CD4-positive, alpha-beta T cell (primary cell): ENCODE measurements around the gene TPK1. TPM values are rescaled to one million over a fixed set of nuclear protein-coding genes. Genes with fewer than 3 reads are reported as not detected.

Source experiments
- ATAC-seq: fragments of 200-7000 bp; cut with Tn5 transposase; one replicate; pipeline ENCODE4 v1.10.0; 2022; ENCODE audit warnings: mild to moderate bottlenecking; ENCODE audit not compliant: poor library complexity
- CTCF ChIA-PET: fragments of 350-600 bp; sonication (Branson Sonifier 250); formaldehyde crosslinking; loops from one replicate; lab custom pipeline; 2021; ENCODE audit warnings: antibody characterized with exemption, inconsistent platforms; lab: Charles Lee
- POLR2A ChIA-PET: fragments of 350-600 bp; sonication (Branson Sonifier 250); formaldehyde crosslinking; loops from one replicate; lab custom pipeline; 2021; ENCODE audit warnings: antibody characterized with exemption, inconsistent platforms; lab: Charles Lee
- DNase-seq, 14 experiments: peaks; one replicate each; pipeline ENCODE4 v3.0.0-alpha.2; 2013 to 2020; ENCODE audit warnings: mixed read lengths in 2 of 14
- H3K27ac ChIP-seq, 2 donors: one replicate each; pipeline versions ENCODE4 v1.5.1 to v1.7.0; 2013; ENCODE audit warnings: low read length in 2 of 2, low read depth in 1 of 2, mild to moderate bottlenecking in 1 of 2
- H3K27me3 ChIP-seq, 2 experiments: 1 replicate in 1 of 2; 2 replicates in 1 of 2; pipeline versions ENCODE4 v1.6.1 to v1.7.0; 2013; ENCODE audit warnings: low read length in 2 of 2, control low read depth in 1 of 2, mild to moderate bottlenecking in 1 of 2, moderate library complexity in 1 of 2; ENCODE audit not compliant: insufficient read depth in 2 of 2, control insufficient read depth in 1 of 2
- H3K36me3 ChIP-seq: one replicate; pipeline ENCODE4 v1.6.1; 2013; ENCODE audit warnings: low read length, control low read depth; ENCODE audit not compliant: insufficient read depth
- H3K4me1 ChIP-seq: one replicate; pipeline ENCODE4 v1.6.1; 2013; ENCODE audit warnings: low read length, control low read depth; ENCODE audit not compliant: insufficient read depth
- H3K4me3 ChIP-seq: one replicate; pipeline ENCODE4 v1.5.1; 2013; ENCODE audit warnings: mild to moderate bottlenecking, low read length, moderate library complexity
- H3K9me3 ChIP-seq, 2 experiments: 1 replicate in 1 of 2; 2 replicates in 1 of 2; pipeline versions ENCODE4 v1.6.1 to v1.7.0; 2013; ENCODE audit warnings: low read length in 2 of 2, mild to moderate bottlenecking in 2 of 2, control low read depth in 1 of 2, moderate library complexity in 1 of 2; ENCODE audit not compliant: control insufficient read depth in 1 of 2, insufficient read depth in 1 of 2
- H3K27ac Mint-ChIP-seq: one replicate; pipeline ENCODE4 v1.8.0; 2020; ENCODE audit warnings: mixed read lengths
- H3K27me3 Mint-ChIP-seq: one replicate; pipeline ENCODE4 v1.8.0; 2021; ENCODE audit warnings: mixed read lengths
- H3K36me3 Mint-ChIP-seq: one replicate; pipeline ENCODE4 v1.8.0; 2021; ENCODE audit warnings: low read depth, mixed read lengths
- H3K4me1 Mint-ChIP-seq: one replicate; pipeline ENCODE4 v1.8.0; 2021; ENCODE audit warnings: low read depth, mixed read lengths
- H3K4me3 Mint-ChIP-seq: one replicate; pipeline ENCODE4 v1.8.0; 2020; ENCODE audit warnings: mild to moderate bottlenecking, mixed read lengths
- H3K9me3 Mint-ChIP-seq: one replicate; pipeline ENCODE4 v1.8.0; 2020; ENCODE audit warnings: mixed read lengths
- CTCF ChIP-seq: fragments of 200-600 bp; IDR thresholded peaks from one replicate; pipeline ENCODE4 v1.8.0; 2022; ENCODE audit warnings: antibody characterized with exemption, mild to moderate bottlenecking
- intact Hi-C, 2 experiments: fragments of 100-400 bp; cut with DNase I in 1 of 2; cut with micrococcal nuclease in 1 of 2; formaldehyde crosslinking; loops; one replicate each; pipeline versions ENCODE4 v1.15.1 to v1.9.0; 2023 to 2025; cut with DNase I, micrococcal nuclease
- total RNA-seq, 174 experiments: library from RNA in 2 of 174; stranded (reverse) in 2 of 174; gene quantifications; one replicate each; pipeline ENCODE4 v1.2.3 and lab custom pipeline; 2021 to 2026

Gene TPK1
- total RNA-seq, 2 experiments from 2014 or later = 17.1 to 17.8 TPM

- Histone ChIP-seq H3K27ac (no peak overlapping the region), H3K9me3 (peaks cover 0 to 5% of the 10 kb centered on the region in 2 experiments), H3K4me1 (no peaks in the 10 kb centered on the region), H3K36me3 (peaks cover 4% of the 10 kb centered on the region), H3K4me3 (no peak overlapping the region), H3K27me3 (no peaks in the 10 kb centered on the region)
- no peak overlapping the region for H3K27ac Mint-ChIP-seq
- DNase-seq (no peak), ATAC-seq (no peak)
- no peaks in the 10 kb centered on the region for H3K4me1 Mint-ChIP-seq
- no peaks in the 10 kb centered on the region for H3K27me3 Mint-ChIP-seq
- ChIA-PET CTCF (no interaction called here), POLR2A (no interaction called here)
- no peaks in the 10 kb centered on the region for H3K9me3 Mint-ChIP-seq
- intact Hi-C loops = no loop called here
- no peak overlapping the region for H3K4me3 Mint-ChIP-seq
- TF ChIP-seq CTCF = no peak
- peaks cover 52% of the 10 kb centered on the region for H3K36me3 Mint-ChIP-seq
Observed at GRCh38 chr7:144587701-144588100, 248.2 kb downstream of the TPK1 start.

- CTCF ChIA-PET = no interaction called here
- no peaks in the 10 kb centered on the region for H3K36me3 ChIP-seq
- TF ChIP-seq CTCF = no peak
- POLR2A ChIA-PET = no interaction called here
- H3K27me3 Mint-ChIP-seq = no peaks in the 10 kb centered on the region
- H3K36me3 Mint-ChIP-seq = peaks cover 44% of the 10 kb centered on the region
- H3K4me1 ChIP-seq = no peaks in the 10 kb centered on the region
- no peak for ATAC-seq
- no peak overlapping the region for H3K4me3 Mint-ChIP-seq
- no peak overlapping the region for H3K4me3 ChIP-seq
- H3K27ac Mint-ChIP-seq = no peak overlapping the region
- DNase-seq = no peak
- no peaks in the 10 kb centered on the region for H3K4me1 Mint-ChIP-seq
- no peaks in the 10 kb centered on the region for H3K9me3 ChIP-seq
- H3K27ac ChIP-seq = no peak overlapping the region
- intact Hi-C loops = no loop called here
- H3K27me3 ChIP-seq = no peaks in the 10 kb centered on the region
- no peaks in the 10 kb centered on the region for H3K9me3 Mint-ChIP-seq
Observed at GRCh38 chr7:144584726-144585125, 251.1 kb downstream of the TPK1 start.

- Histone ChIP-seq H3K4me1 (no peaks in the 10 kb centered on the region), H3K36me3 (no peaks in the 10 kb centered on the region), H3K4me3 (no peak overlapping the region), H3K9me3 (peaks cover 0 to 3% of the 10 kb centered on the region in 2 experiments), H3K27me3 (no peaks in the 10 kb centered on the region), H3K27ac (no peak overlapping the region)
- no peak for ATAC-seq
- TF ChIP-seq CTCF = no peak
- Mint-ChIP-seq H3K27me3 (no peaks in the 10 kb centered on the region), H3K27ac (no peak overlapping the region), H3K9me3 (no peaks in the 10 kb centered on the region), H3K4me3 (no peak overlapping the region), H3K36me3 (peaks cover 43% of the 10 kb centered on the region), H3K4me1 (no peaks in the 10 kb centered on the region)
- ChIA-PET POLR2A (no interaction called here), CTCF (no interaction called here)
- no peak for DNase-seq
- intact Hi-C loops = no loop called here
Observed at GRCh38 chr7:144579687-144580086, 256.2 kb downstream of the TPK1 start.
